LNCaP clone FGC (cell line): ENCODE results near the gene NLRC3.

Source experiments
- DNase-seq: peaks from one replicate; pipeline ENCODE4 v3.0.0-alpha.2; 2011; ENCODE audit warnings: low read depth
- H3K4me3 ChIP-seq: 2 replicates; pipeline ENCODE4 v1.5.1; 2011; ENCODE audit warnings: mild to moderate bottlenecking, low read depth, low read length, control low read depth
- CTCF ChIP-seq: IDR thresholded peaks from 2 replicates; pipeline ENCODE4 v1.5.1; 2012; ENCODE audit warnings: mild to moderate bottlenecking; ENCODE audit not compliant: control insufficient read depth, insufficient read depth; ENCODE audit errors: extremely low read depth

The NLRC3 gene

GRCh38 chr16:3573146-3573815 is 3.9 kb downstream of the NLRC3 start:
- no peak for TF ChIP-seq CTCF

GRCh38 chr16:3570420-3571062 is 6.7 kb downstream of the NLRC3 start:
- no peak for TF ChIP-seq CTCF

More at GRCh38 chr16:3573146-3573815, 3.9 kb downstream of the NLRC3 start:
- H3K4me3 ChIP-seq, result no peak overlapping the region
- DNase-seq, result no peak

GRCh38 chr16:3569851-3570250 is 7.4 kb downstream of the NLRC3 start:
- no peak overlapping the region for H3K4me3 ChIP-seq
- no peak for TF ChIP-seq CTCF
- DNase-seq, result no peak

More at GRCh38 chr16:3570420-3571062, 6.7 kb downstream of the NLRC3 start:
- no peak overlapping the region for H3K4me3 ChIP-seq
- DNase-seq, result no peak

- H3K4me3 ChIP-seq, result no peak overlapping the region
- TF ChIP-seq CTCF, result no peak
- no peak for DNase-seq
These were observed 10.2 kb downstream of the NLRC3 start for GRCh38 chr16:3566990-3567389.

GRCh38 chr16:3564889-3565141 is 12.4 kb downstream of the NLRC3 start:
- TF ChIP-seq CTCF, result no peak
- no peak overlapping the region for H3K4me3 ChIP-seq
- no peak for DNase-seq

GRCh38 chr16:3564130-3564888 is 12.9 kb downstream of the NLRC3 start:
- no peak for DNase-seq
- no peak for TF ChIP-seq CTCF
- no peak overlapping the region for H3K4me3 ChIP-seq
